ENCODE data around the gene JUP. TPM values are rescaled to one million over a fixed set of nuclear protein-coding genes. Genes with fewer than 3 reads are reported as not detected.

The JUP gene
- total RNA-seq, 3 donors from 2014 or later = 107 to 158 (median 121) TPM

DNA sequence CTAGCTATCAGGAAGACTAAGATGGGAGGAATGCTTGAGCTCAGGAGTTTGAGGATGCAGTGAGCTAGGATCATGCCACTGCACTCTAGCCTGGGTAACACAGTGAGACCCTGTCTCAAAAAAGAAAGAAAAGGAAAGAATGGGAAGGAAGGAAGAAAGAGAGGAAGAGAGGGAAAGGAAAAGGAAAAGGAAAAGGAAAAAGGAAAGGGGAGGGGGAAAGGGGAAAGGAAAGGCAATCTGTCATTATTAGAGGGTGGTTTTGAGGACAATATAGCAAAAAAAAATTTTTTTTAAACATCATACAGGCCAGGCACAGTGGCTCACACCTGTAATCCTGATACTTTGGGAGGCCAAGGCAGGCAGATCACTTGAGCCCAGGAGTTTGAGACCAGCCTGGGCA, 20.4 kb downstream of the JUP start:
- Histone ChIP-seq H3K27ac (no peak overlapping the region), H3K9me3 (no peaks in the 10 kb centered on the region), H3K4me1 (no peaks in the 10 kb centered on the region), H3K27me3 (no peaks in the 10 kb centered on the region), H3K4me3 (no peak overlapping the region), H3K36me3 (peaks cover 11% of the 10 kb centered on the region)
- TF ChIP-seq, protein P1, sequence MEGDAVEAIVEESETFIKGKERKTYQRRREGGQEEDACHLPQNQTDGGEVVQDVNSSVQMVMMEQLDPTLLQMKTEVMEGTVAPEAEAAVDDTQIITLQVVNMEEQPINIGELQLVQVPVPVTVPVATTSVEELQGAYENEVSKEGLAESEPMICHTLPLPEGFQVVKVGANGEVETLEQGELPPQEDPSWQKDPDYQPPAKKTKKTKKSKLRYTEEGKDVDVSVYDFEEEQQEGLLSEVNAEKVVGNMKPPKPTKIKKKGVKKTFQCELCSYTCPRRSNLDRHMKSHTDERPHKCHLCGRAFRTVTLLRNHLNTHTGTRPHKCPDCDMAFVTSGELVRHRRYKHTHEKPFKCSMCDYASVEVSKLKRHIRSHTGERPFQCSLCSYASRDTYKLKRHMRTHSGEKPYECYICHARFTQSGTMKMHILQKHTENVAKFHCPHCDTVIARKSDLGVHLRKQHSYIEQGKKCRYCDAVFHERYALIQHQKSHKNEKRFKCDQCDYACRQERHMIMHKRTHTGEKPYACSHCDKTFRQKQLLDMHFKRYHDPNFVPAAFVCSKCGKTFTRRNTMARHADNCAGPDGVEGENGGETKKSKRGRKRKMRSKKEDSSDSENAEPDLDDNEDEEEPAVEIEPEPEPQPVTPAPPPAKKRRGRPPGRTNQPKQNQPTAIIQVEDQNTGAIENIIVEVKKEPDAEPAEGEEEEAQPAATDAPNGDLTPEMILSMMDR (IDR thresholded peaks at IDR 0.05) = no peak
- TF ChIP-seq POLR2AphosphoS5 (IDR thresholded peaks at IDR 0.05) (no peak), POLR2A (IDR thresholded peaks at IDR 0.05) (no peak)
- intact Hi-C loops (cut with DNase I; ENCODE audit: low total_unique reads) = no loop called here
- DNase-seq (ENCODE audit: low spot score in 2 of 2) = no peak

DNA sequence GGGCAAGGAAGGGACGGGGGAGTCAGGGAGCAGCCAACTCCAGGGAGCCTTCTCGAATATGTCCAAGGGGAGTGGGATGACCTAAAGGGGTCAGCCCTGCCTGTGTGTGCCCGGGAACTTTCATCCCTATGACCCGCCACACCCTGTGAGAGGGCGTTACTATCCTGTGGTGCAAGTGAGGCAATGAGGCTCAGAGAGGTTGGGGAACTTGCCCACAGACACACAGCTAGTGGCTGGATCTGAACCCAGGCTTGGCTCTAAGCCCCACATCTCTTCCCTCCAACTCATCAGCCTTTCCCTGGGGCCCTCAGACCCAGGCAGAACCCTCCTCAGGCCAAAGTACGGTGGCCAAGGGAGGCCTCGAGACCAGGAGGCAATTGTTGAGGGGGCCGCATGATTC, 23.2 kb downstream of the JUP start:
- peaks cover 11% of the 10 kb centered on the region for H3K36me3 ChIP-seq
- H3K4me1 ChIP-seq = no peaks in the 10 kb centered on the region
- no peak for DNase-seq (ENCODE audit: low spot score in 2 of 2)
- TF ChIP-seq POLR2A (IDR thresholded peaks at IDR 0.05) (no peak), POLR2AphosphoS5 (IDR thresholded peaks at IDR 0.05) (no peak)
- TF ChIP-seq, protein P1 (IDR thresholded peaks at IDR 0.05) = no peak
- no peaks in the 10 kb centered on the region for H3K27me3 ChIP-seq
- intact Hi-C loops (cut with DNase I; ENCODE audit: low total_unique reads) = no loop called here
- no peaks in the 10 kb centered on the region for H3K9me3 ChIP-seq
- H3K27ac ChIP-seq = peak overlapping the region in 1 of 2 donors; percentile 19
- no peak overlapping the region for H3K4me3 ChIP-seq

DNA sequence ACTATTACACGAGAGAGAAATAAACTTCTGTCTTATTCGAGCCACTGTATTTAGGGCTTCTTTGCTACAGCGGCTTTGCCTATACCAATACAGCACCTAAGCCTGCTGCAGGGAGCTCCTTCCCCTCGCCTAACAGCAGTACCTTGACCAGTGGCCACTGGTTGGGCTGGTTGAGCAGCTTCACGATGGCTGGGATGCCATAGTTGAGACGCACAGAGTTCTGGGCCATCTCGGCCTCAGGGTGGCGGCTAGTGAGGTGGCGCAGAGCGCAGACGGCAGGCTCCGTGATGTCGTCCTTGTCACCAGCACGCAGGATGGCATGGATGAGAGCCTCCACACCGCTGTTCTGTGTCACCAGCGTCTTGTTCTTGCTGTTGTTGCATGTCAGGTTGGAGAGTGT, 23.7 kb downstream of the JUP start:
- TF ChIP-seq, protein P1 (IDR thresholded peaks at IDR 0.05) = no peak
- TF ChIP-seq POLR2AphosphoS5 (IDR thresholded peaks at IDR 0.05) (no peak), POLR2A (IDR thresholded peaks at IDR 0.05) (no peak)
- Histone ChIP-seq H3K9me3 (no peaks in the 10 kb centered on the region), H3K36me3 (peaks cover 11% of the 10 kb centered on the region), H3K27me3 (no peaks in the 10 kb centered on the region), H3K4me1 (no peaks in the 10 kb centered on the region), H3K27ac (no peak overlapping the region), H3K4me3 (no peak overlapping the region)
- DNase-seq (ENCODE audit: low spot score in 2 of 2) = no peak
- intact Hi-C loops (cut with DNase I; ENCODE audit: low total_unique reads) = no loop called here

DNA sequence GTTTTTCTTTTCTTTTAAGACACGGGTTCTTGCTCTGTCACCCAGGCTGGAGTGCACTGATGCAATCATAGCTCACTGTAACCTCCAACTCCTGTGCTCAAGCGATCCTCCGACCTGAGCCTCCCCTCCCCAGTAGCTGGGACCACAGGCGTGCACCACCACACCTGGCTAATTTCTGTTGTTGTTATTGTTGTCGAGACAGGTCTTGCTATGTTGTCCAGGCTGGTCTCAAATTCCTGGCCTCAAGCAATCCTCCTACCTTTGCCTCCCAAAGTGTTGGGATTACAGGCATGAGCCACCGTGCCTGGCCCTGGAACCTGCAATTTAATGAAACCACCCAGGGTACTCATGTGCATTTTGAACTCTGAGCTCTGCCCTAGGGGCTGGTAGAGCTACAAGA, 24.1 kb downstream of the JUP start:
- Histone ChIP-seq H3K36me3 (peaks cover 11% of the 10 kb centered on the region), H3K27me3 (no peaks in the 10 kb centered on the region), H3K4me3 (no peak overlapping the region), H3K9me3 (no peaks in the 10 kb centered on the region), H3K27ac (no peak overlapping the region), H3K4me1 (no peaks in the 10 kb centered on the region)
- intact Hi-C loops (cut with DNase I; ENCODE audit: low total_unique reads) = no loop called here
- DNase-seq (ENCODE audit: low spot score in 2 of 2) = no peak
- no peak for TF ChIP-seq POLR2A (IDR thresholded peaks at IDR 0.05)
- no peak for TF ChIP-seq POLR2AphosphoS5 (IDR thresholded peaks at IDR 0.05)
- TF ChIP-seq, protein P1 (IDR thresholded peaks at IDR 0.05) = no peak

DNA sequence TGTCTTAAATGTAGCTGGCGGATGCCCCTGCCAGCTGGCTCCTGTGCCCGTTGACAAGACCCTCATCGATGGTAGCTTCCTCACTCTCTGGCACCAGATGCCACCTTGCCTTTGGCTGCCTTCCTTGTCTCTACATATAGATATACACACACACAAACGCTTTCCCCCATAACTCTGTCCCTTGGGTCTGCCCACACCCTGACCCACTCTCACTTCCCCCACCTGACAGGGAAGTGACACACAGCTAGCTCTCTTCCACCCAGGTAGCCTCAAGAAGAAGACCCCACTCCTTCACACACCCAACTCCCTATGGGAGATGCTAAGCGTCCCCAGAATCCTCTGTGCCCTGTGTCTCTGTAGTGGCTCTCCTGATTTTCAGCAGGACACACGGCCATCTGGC, 25.6 kb downstream of the JUP start:
- no peak overlapping the region for H3K27ac ChIP-seq
- DNase-seq (ENCODE audit: low spot score in 2 of 2) = no peak
- no peaks in the 10 kb centered on the region for H3K9me3 ChIP-seq
- intact Hi-C loops (cut with DNase I; ENCODE audit: low total_unique reads) = no loop called here
- H3K4me3 ChIP-seq = no peak overlapping the region
- H3K4me1 ChIP-seq = no peaks in the 10 kb centered on the region
- H3K27me3 ChIP-seq = no peaks in the 10 kb centered on the region
- H3K36me3 ChIP-seq = peaks cover 11% of the 10 kb centered on the region
- TF ChIP-seq, protein P1 (IDR thresholded peaks at IDR 0.05) = no peak

All from breast epithelium (tissue), 4 donors.